Esophagus squamous epithelium (tissue), 5 donors: Measurements from ENCODE around the gene ADAM11. TPM values are rescaled to one million over a fixed set of nuclear protein-coding genes. Genes with fewer than 3 reads are reported as not detected.
A peak's percentile ranks its signal among the peaks of the same experiment; 100 is the strongest.

Experiments used
- DNase-seq: peaks from one replicate; lab custom pipeline; 2025; lab: John Stamatoyannopoulos, UW
- H3K27ac ChIP-seq, 4 donors: fragments of 200-600 bp; sonication (generic); one replicate each; pipeline ENCODE4 v1.5.1; 2016 to 2019; ENCODE audit warnings: mild to moderate bottlenecking in 1 of 4
- H3K27me3 ChIP-seq, 4 donors: fragments of 200-600 bp; sonication (generic); 1 replicate in 3 of 4; 2 replicates in 1 of 4; pipeline versions ENCODE4 v1.5.1 to v1.6.0; 2017 to 2021; ENCODE audit warnings: antibody characterized with exemption in 1 of 4
- H3K36me3 ChIP-seq, 3 donors: fragments of 200-600 bp; sonication (generic); one replicate each; pipeline ENCODE4 v1.5.1; 2016 to 2019
- H3K4me1 ChIP-seq, 3 donors: fragments of 200-600 bp; sonication (generic); one replicate each; pipeline ENCODE4 v1.5.1; 2017 to 2019
- H3K4me3 ChIP-seq, 4 donors: fragments of 200-600 bp; sonication (generic); 1 replicate in 3 of 4; 2 replicates in 1 of 4; pipeline ENCODE4 v1.5.1; 2016 to 2019; ENCODE audit warnings: mild to moderate bottlenecking in 2 of 4, moderate library complexity in 1 of 4
- H3K9me3 ChIP-seq, 3 donors: fragments of 200-600 bp; sonication (generic); one replicate each; pipeline ENCODE4 v1.5.1; 2016 to 2019
- POLR2A ChIP-seq, 4 donors: fragments of 450-650 bp; IDR thresholded peaks; one replicate each; pipeline ENCODE4 v1.6.1; 2017; ENCODE audit warnings: antibody characterized with exemption in 4 of 4, mild to moderate bottlenecking in 4 of 4, moderate library complexity in 3 of 4
- WGBS, 2 donors: methylation state at CpG; one replicate each; pipeline ENCODE4 v1.1.5; 2018; 5-methylcytosine and 5-hydroxymethylcytosine counted together
- intact Hi-C: fragments of 100-400 bp; cut with DNase I; formaldehyde crosslinking; loops from one replicate; pipeline ENCODE4 v1.15.0; 2022
- total RNA-seq, 4 donors: library from RNA; depleted of rRNA; stranded (reverse); fragments of >200 nt; gene quantifications; one replicate each; pipeline ENCODE4 v1.1.0, GENCODE V29; 2016
- TF ChIP-seq, protein P1 (sequence below), 6 experiments: fragments of 450-650 bp in 4 of 6; fragments of 200-600 bp in 2 of 6; sonication (generic) in 2 of 6; IDR thresholded peaks; one replicate each; pipeline ENCODE4 v1.5.1; 2016 to 2019; ENCODE audit warnings: antibody characterized with exemption in 6 of 6, mild to moderate bottlenecking in 4 of 6, moderate library complexity in 4 of 6
- donor health status: DM: yes; HTN: yes; CAD: no.

The ADAM11 gene
- total RNA-seq, 4 donors from 2014 or later, result 0.18 to 0.38 TPM; not detected in 2

DNA sequence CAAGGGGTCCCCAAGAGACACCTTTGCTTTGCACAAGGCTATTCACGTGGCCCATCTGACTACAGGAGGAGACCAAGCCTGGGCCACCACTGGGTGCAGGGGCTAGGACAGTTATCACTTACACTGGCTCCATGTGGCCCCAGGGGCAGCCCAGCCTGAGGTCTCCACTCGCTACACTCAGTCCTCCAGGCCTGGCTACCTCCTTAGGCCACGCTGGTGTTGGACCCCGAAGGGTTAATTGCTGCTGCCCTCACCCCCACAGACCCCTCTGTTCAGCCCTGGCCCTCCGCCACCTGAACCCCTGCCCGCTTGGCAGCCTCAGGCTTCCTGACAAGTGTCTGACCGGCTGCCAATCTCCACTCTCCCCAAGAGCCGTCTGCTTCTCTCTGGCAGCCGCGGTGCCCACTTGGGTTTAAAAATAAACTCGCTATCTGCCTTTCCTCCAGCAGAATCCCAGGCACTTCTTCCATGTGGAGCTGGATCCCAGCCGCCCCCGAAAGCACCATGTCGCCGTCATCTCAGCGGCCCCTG is 27.8 kb downstream of the ADAM11 start:
- Histone ChIP-seq H3K9me3 (no peaks in the 10 kb centered on the region), H3K36me3 (no peaks in the 10 kb centered on the region), H3K4me1 (peaks cover 0 to 15% (median 0%) of the 10 kb centered on the region in 3 donors), H3K27me3 (no peaks in the 10 kb centered on the region), H3K27ac (peak overlapping the region in 1 of 4 donors; percentile 34), H3K4me3 (no peak overlapping the region)
- DNase-seq, result no peak
- WGBS, 2 donors, result 29 to 56% methylated on average over 4 to 9 of the region's 16 CpGs
- no peak for TF ChIP-seq POLR2A (IDR thresholded peaks at IDR 0.05)
- TF ChIP-seq, protein P1, sequence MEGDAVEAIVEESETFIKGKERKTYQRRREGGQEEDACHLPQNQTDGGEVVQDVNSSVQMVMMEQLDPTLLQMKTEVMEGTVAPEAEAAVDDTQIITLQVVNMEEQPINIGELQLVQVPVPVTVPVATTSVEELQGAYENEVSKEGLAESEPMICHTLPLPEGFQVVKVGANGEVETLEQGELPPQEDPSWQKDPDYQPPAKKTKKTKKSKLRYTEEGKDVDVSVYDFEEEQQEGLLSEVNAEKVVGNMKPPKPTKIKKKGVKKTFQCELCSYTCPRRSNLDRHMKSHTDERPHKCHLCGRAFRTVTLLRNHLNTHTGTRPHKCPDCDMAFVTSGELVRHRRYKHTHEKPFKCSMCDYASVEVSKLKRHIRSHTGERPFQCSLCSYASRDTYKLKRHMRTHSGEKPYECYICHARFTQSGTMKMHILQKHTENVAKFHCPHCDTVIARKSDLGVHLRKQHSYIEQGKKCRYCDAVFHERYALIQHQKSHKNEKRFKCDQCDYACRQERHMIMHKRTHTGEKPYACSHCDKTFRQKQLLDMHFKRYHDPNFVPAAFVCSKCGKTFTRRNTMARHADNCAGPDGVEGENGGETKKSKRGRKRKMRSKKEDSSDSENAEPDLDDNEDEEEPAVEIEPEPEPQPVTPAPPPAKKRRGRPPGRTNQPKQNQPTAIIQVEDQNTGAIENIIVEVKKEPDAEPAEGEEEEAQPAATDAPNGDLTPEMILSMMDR (IDR thresholded peaks at IDR 0.05), result no peak
- intact Hi-C loops, result no loop called here

DNA sequence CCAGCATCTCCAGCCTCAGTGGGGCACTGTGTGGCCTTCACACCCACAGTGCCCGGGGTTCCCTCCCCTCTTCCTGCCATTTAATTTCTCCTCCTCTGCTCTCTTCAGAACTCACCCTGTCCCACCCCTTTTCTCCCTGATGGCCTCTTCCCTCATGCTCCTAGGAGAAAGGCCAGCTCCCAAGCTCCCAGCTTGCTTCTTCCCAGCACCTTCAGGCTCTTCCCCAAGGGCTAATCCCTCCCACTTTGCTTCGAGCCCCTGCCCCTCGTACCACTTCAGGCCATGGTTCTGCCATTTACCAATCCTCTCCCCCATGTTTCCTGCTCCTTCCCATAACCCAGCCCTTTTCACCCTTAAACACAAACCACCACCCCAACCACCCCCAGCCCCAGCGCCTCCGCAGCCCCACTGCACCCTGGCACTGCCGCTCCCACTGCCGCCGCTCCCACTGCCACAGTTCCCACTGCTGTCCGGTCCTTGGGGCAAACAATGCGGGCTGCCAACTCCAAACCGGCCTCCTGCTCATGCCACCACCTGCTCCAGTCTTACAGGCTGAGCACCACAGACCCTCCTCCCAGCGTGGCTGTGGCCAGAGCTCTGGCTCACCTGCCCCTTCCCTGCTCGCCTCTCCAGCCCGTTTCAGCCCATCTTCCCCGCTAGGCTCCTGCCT is 28.6 kb downstream of the ADAM11 start:
- Histone ChIP-seq H3K9me3 (no peaks in the 10 kb centered on the region), H3K36me3 (no peaks in the 10 kb centered on the region), H3K4me1 (peaks cover 0 to 7% (median 0%) of the 10 kb centered on the region in 3 donors), H3K27ac (peak overlapping the region in 1 of 4 donors; percentile 34), H3K27me3 (no peaks in the 10 kb centered on the region), H3K4me3 (no peak overlapping the region)
- DNase-seq, result no peak
- intact Hi-C loops, result no loop called here
- 70 to 71% methylated on average over 10 to 15 of the region's 15 CpGs for WGBS, 2 donors
- TF ChIP-seq, protein P1 (IDR thresholded peaks at IDR 0.05), result no peak
- TF ChIP-seq POLR2A (IDR thresholded peaks at IDR 0.05), result no peak

DNA sequence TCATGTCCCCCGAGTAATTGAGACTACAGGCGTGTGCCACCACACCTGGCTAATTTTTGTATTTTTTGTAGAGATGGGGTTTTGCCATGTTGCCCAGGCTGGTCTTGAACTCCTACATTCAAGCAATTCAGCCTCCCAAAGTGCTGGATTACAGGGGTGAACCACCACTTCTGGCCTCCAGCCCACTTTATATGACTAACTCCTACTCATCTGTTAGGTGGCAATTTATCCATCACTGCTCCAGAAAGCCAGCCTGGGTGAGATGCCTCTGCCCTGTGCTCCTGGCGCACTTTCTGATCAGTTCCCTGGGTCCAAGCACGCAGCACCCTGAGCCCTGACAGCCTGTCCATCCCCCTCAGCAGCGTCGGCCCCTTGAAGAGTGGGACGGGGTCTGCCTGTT is 29.4 kb downstream of the ADAM11 start:
- no peak overlapping the region for H3K27ac ChIP-seq
- H3K27me3 ChIP-seq, result no peaks in the 10 kb centered on the region
- 80 to 85% methylated on average over 5 to 7 of the region's 7 CpGs for WGBS, 2 donors
- H3K36me3 ChIP-seq, result no peaks in the 10 kb centered on the region
- intact Hi-C loops, result no loop called here
- TF ChIP-seq, protein P1 (IDR thresholded peaks at IDR 0.05), result no peak
- TF ChIP-seq POLR2A (IDR thresholded peaks at IDR 0.05), result no peak
- H3K4me3 ChIP-seq, result no peak overlapping the region
- no peaks in the 10 kb centered on the region for H3K4me1 ChIP-seq
- H3K9me3 ChIP-seq, result no peaks in the 10 kb centered on the region
- no peak for DNase-seq

DNA sequence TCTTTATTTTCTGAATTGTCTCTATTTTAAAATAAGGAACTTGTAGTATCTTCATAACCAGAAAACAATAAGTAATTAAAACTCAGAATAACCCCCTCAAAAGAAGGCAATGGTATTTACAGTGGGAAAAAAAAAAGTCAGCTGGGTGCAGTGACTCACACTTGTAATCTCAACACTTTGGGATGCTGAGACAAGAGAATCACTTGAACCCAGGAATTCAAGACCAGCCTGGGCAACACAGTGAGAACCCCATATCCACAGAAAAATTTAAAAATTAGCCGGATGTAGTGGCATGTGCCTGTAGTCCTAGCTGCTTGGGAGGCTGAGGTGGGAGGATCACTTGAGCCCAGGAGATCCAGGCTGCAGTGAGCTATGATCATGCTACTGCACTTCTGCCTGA is 33.5 kb downstream of the ADAM11 start:
- Histone ChIP-seq H3K4me1 (peaks cover 0 to 25% (median 3%) of the 10 kb centered on the region in 3 donors), H3K27me3 (no peaks in the 10 kb centered on the region), H3K9me3 (no peaks in the 10 kb centered on the region), H3K27ac (no peak overlapping the region), H3K36me3 (no peaks in the 10 kb centered on the region), H3K4me3 (no peak overlapping the region)
- DNase-seq, result no peak
- 91 to 100% methylated on average over 1 of the region's 1 CpG for WGBS, 2 donors
- intact Hi-C loops, result no loop called here
- no peak for TF ChIP-seq POLR2A (IDR thresholded peaks at IDR 0.05)
- TF ChIP-seq, protein P1 (IDR thresholded peaks at IDR 0.05), result no peak
